Smooth muscle cell of the brain vasculature (primary cell): ENCODE measurements around the gene PIGL.
"Not testable (repeated sequence)": the region's sequence is repeated elsewhere in the genome, so short reads cannot be mapped to it uniquely, and the experiment has no call there.

Experiments used
- DNase-seq: peaks from one replicate; pipeline ENCODE4 v3.0.0-alpha.2; 2012; ENCODE audit warnings: low read depth, low spot score

PIGL gene

DNA sequence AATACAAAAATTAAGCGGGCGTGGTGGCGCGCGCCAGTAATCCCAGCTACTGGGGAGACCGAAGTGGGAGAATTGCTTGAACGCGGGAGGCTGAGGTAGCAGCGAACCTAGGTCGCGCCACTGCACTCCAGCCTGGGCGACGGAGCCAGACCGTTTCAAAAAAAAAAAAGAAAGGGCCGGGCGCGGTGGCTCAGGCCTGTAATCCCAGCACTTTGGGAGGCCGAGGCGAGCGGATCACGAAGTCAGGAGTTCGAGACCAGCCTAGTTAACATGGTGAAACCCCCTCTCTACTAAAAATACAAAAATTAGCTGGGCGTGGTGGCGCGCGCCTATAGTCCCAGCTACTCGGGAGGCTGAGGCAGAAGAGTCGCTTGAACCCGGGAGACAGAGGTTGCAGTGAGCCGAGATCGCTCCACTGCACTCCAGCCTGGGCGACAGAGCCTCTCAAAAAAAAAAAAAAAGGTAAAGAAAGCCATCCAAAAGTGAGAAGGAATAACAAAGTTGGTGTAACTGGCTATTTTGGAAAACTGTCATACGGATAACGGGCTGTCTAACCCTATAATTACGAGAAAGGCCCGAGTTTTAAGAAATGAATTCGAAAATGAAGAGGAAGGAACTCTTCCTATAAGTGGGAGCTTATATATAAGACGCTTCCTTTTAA lies 539 bp upstream of the PIGL start:
- DNase-seq, result not testable (repeated sequence)

DNA sequence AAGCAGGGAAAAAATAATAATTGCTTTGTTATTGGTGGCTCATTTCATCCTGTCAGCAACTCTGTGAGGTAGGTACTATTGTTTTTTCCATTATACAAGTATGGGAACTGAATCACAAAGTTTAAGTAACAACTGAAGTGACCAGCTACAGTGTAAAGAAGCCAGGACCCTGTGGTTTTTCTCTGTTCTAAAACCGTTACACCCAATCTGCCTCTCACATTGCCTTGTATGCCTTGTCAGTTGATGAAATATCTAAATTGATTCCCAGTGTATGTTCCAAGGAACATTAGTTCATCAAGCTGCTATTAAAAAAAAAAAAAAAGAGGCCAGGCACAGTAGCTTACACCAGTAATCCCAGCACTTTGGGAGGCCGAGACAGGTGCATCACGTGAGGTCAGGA lies 5.4 kb downstream of the PIGL start:
- no peak for DNase-seq

DNA sequence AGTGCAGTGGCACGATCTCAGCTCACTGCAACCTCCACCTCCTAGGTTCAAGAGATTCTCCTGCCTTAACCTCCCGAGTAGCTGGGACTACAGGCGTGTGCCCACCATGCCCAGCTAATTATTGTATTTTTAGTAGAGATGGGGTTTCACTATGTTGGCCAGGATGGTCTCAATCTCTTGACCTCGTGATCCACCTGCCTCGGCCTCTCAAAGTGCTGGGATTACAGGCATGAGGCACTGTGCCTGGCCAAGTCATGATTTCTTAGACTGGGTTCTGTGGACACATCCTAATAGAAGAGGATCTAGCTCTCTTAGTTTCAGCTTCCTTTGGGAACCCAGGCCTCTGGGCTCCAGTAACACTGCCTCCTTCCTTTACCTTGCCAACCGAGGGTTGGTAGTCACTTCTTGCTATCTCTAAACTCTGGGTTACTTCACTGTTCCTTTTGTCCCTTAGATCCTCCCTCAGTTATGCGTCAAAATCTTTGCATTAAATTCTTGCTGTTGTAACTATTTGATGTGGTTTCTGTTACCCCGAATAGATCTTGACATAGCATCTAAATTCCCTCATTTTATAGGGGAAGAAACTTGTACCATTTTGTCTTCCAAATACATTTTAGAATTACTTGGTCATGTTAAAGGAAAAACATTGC lies 13.0 kb downstream of the PIGL start:
- DNase-seq, result not testable (repeated sequence)

DNA sequence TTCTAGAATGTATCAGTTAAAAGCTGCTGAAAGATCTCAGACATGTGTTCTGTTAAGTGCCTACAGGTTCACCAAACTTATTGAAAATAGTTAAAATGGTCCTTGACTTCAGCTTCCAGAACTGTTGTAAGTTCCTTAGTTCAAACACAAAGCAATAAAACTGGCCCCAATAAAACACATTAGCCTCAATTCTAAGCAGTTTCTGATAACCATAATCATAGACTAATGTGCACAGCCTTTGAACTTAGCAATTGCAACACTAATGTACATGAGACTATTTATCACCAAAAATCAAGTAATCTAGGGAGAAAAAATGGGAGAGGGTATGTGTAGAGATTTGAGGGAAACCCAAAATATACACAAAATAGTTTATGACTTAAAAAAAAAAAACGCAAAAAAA lies 15.4 kb downstream of the PIGL start:
- no peak for DNase-seq

DNA sequence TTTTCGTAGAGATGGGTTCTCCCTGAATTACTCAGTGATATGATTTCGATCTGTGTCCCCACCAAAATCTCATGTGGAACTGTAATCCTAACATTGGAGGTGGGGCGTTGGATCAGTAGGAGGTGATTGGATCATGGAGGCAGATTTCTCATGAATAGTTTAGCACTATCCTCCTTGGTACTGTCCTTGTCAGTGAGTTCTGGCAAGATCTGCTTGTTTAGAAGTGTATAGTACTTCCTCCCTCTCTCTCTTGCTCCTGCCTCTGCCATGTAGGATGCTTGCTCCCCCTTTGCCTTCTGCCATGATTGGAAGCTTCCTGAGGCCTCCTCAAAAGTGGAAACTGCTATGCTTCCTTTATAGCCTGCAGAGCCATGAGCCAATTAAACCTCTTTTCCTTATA lies 22.9 kb downstream of the PIGL start:
- no peak for DNase-seq

DNA sequence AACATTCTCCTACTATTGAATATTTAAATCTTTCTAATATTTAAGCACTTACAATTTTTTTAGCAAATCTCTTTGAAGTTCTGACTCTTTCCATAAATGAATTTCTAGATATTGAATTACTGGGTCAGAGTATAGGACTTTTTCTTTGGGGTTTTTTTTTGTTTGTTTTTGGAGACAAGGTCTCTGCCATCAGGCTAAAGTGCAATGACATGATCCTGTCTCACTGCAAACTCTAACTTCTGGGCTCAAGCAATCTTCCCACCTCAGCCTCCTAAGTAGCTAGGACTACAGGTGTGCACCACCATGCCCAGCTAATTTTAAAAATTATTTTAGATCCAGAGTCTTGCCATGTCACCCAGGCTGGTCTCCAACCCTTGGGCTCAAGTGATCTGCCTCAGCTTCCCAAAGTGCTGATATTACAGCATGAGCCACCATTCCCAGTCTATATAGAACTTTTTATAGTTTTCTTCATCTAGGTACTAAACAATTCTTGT lies 24.9 kb downstream of the PIGL start:
- no peak for DNase-seq

DNA sequence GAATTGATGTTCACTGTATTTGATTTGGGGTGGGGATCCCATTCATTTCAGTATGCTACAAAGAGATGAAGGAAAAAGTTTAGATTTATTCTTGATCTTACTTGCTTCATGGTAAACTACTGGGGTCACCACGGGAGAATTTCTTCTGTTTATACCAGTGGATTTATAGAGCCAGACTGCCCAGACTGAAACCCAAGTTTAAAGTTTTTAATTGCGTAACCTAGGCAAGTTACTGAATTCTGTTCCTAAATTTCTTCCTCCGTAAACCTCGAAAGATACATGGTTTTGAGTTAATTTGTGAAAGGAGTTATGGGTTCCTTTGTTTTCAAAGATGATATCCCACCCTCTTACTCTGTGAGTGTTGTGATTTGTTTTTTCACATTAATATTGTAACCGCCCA lies 26.4 kb downstream of the PIGL start:
- DNase-seq, result no peak

DNA sequence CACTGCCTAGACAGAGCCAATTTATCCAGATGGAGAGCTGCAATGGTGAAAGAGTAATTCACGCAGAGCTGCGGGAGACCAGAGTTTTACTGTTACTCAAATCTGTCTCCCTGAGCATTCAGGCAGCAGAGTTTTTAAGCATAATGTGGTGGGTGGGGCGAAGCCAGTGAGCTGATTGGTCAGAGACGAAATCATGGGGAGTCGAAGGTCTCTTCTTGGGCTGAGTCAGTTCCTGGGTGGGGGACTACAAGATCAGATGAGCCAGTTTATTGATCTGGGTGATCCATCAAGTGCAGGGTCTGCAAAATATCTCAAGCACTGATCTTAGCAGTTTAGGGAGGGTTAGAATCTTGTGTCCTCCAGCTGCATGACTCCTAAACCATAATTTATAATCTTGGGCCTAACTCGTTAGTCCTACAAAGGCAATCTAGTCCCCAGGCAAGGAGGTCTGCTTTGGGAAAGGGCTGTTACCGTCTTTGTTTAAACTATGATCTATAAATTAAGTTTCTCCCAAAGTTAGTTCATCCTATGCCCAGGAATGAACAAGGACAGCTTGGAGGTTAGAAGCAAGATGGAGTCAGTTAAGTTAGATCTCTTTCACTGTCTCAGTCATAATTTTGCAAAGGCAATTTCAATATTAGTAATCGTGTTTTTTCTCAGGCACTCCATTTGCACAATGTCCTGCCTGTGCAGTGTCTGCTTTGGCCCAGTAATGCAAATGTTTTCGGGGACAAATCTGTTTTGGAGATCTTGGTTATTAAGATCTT lies 27.0 kb downstream of the PIGL start:
- no peak for DNase-seq

DNA sequence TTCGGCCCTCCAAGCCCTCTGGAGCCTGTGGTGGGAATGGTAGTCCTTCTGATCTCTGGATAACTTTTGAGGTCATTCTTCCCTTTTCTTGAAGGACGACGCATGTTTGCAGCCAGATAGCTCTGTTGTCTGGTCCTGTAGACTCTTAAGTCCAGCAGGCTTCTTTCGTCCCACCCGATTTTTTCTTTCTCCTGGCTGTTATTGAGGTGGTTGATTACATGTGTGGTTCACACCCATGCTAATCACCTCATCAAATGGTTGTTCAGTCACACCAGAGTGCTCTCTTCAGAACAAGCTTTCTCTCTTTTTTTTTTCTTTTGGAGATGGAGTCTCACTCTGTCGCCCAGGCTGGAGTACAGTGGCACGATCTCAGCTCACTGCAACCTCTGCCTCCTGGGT lies 30.6 kb downstream of the PIGL start:
- DNase-seq, result no peak

DNA sequence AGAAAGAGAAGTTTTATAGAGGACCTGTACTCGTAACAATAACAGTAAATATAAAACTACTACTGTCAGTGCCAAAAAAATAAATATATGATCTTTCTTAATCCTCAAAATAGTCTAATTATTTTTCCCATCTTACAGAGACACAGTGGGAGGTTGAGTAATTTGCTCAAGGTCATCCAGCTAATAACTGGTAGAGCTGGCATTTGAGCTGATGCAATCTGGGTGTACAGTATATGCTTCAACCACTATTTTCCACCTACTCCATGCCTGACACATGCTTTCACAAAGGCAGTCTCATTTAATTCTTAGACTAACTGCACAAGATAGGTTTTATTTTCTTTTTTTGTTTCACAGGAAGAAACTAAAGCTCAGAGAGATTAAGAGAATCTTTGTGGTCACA lies 33.6 kb downstream of the PIGL start:
- no peak for DNase-seq

DNA sequence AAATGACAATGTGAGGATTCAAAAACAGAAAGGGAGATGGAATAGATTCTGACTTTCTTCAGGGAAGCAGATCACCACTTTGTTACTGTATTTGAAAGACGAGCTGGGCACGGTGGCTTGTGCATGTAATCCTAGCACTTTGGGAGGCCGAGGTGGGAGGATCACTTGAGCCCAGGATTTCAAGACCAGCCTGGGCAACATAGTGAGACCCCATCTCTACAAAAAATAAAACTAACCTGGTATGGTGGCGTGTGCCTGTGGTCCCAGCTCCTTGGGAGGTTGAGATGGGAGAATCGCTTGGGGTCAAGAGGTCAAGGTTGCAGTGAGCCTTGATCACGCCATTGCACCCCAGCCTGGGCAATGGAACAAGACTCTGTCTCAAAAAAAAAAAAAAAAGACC lies 34.0 kb downstream of the PIGL start:
- no peak for DNase-seq

DNA sequence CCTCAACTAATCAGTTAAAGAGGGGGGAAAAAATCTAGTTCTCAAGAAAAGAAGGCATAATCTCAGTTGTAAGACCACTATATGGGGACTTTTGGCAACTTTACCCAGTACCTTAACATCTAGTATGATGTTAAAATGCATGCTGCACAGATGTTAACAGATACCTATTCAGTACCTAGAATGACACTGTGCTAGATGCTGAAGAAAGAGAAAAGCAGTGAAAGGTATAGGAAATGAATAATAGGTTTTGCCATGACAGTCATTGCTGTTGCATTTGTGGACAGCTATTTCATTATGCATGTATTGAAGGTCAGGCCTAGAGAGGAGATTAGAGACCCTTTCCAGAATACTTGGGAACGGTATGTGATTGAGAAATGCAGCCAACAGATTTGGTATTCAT lies 34.5 kb downstream of the PIGL start:
- DNase-seq, result no peak

DNA sequence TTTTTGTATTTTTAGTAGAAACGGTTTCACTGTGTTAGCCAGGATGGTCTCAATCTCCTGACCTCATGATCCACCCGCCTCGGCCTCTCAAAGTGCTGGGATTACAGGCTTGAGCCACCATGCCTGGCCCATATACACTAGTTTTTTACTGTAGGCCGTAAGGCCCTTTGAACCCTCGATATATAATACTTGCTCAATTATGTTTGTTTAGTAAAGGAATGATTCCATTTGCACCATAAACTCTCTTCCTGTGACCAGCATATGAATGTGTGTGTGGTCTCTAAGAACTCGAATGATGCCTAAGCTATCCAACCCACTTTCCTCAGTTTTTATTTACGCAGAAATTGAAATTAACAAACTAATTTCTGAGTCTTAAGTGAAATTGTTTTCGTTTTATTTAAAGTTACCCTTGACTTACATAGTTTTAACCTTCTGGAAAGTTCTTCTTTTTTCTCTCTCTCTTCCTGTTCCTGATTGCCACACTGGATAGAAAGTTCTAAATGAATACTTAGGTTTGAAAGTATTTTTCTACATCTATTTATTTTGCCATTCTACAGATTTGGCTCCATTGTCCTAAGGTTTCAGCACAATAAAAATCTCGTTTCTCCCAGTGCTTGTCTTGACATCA lies 37.9 kb downstream of the PIGL start:
- no peak for DNase-seq

DNA sequence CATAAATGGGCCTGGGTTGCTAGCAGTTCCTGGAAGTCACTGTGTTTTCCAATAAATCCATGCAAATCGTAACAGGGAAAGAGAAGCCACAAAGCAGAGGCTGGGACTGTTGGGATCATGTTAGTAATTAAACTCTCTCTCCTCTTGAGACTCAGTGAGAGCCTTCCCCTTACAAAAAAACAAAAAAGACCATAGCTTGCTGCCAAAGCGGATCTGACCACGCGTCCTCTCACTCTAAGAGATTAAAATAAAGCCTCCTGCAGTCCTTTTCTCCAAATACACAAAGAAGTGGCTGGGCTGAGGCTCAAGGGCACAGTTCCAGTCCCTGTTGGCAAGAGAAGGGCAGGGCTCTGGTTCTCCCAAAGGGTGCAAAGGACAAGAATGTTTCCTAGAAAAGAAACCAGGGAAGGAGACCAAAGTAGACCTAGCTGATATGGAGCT lies 38.5 kb downstream of the PIGL start:
- DNase-seq, result no peak

DNA sequence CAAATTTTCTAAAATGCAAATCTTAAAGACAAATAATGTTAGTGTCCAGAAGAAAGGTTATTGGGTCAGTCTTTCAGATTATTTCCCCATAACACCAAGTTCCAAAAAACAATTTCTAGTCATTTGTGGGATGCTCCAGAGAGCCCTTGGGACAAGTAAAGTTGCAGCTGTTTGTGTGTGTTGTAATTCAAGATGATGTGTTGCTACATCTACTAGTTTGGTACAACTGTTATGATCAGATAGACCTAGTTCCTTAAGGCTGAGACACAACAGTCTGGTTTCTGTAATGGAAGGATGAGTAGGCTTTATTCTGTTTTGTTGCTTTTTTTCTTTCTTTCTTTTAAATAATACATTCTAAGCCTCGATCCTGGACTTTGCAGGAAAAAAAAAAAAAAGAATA lies 41.9 kb downstream of the PIGL start:
- no peak for DNase-seq

DNA sequence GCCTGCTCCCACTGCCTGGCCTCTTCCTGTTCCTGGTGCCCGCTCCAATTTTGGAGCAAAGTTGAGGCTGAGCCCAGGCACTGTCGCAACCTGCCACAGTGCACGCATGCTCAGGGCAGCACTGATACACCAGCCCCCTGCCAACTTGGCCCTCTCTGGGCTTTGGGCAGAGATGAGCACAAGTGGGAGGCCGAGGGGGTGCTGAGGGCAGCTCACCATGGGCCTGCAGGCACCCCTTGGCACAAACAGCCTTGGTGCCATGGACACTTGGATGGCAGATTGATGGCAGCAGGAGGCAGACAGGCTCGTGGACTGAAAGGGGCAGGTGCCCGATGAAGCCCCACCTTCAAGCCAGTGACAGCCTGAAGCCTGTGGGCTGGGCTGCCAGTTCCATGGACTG lies 42.9 kb downstream of the PIGL start:
- no peak for DNase-seq

DNA sequence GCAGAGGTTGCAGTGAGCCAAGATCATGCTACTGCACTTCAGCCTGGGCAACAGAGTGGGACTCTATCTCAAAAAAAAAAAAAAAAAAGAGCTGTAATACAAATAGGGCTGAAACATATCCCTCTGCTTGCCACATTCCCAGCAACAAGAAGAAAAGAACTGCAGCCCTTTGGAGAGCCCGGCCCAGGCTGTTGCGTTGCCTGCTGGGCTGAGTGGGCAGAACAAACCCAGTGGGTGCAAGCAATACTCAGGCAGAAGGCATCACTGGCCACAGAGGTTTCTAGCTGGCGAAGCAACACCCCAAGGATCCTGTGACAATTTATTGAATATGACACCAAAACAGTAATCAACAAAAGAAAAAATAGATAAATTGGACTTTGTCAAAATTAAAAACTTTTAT lies 44.0 kb downstream of the PIGL start:
- no peak for DNase-seq

DNA sequence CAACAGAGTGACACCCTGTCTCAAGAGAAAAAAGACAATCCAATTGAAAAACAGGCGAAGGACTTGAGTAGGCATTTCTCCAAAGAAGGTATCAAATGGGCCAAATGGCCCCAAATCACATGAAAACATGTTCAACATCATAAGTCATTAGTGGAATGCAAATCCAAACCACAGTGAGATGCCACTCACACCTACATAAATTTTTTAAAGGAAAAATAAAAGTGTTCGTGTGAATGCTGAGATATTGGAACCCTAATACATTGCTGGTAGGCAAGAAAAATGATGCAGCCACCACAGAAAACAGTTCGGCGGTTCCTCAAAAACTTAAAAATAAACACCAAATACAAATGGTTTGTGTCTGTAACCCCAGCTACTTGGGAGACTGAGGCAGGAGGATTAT lies 45.2 kb downstream of the PIGL start:
- DNase-seq, result no peak

DNA sequence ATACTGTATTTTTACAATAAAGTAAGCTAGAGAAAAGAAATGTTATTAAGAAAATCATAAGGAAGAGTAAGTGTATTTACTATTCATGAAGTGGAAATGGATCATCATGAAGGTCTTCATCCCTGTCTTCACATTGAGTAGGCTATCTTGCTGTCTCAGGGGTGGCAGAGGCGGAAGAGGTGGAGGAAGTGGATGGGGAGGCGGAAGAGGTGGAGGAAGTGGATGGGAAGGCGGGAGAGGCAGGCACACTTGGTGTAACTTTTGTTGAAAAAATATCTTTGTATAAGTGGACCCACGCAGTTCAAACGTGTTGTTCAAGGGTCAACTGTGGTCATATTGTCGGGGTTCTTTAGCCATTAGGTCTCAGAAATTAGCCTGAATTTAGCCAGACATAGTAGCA lies 50.2 kb downstream of the PIGL start:
- DNase-seq, result no peak

DNA sequence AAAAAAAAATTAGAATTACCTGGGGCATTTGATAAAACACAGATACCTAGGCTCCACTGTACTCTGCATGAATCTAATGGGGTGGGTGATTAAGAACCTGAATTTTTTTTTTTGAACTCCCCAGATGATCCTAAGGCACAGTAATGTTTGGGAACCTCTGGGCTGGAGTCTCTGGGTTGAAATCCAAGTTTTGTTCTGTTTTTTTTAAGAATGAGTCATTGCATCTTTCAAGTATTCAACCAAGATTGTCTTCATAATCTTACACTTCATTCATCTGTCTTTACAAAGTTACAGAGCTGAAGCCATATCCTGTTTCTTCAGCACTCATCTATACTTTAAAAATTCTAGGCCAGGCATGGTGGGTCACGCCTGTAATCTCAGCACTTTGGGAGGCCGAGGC lies 52.6 kb downstream of the PIGL start:
- DNase-seq, result no peak

DNA sequence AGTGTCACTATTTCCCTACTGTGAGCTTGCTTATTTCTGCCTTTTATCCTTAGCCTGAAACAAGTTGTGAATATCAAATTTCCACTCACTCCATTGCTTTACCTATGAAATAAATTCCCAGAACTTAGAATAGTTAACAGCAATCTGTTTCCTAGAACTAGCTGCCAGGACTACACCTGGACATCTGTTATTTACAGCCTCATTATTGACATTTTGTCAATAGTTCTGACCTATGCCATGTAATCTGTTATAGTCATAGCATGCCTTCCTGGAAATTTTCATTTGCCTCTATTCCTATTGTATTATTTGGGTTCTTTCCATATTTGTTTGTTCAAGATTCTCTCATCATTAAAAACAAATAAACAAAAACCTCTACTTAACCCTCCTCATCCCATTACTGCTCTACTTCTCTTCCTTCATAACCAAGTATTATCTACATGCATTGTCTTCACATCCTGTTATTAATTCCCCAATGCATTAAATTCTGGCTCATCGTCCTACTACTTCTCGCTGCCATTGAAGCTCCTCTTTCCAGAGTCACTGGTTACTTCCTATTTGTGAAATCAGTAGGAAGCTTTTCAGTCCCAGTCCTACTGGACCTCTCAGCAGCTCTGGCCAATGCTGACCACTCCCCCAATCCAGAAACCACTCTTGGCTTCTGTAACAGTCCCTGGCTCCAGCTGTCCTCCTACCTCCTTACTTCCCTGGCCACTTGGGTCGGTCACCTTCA lies 55.3 kb downstream of the PIGL start:
- no peak for DNase-seq

DNA sequence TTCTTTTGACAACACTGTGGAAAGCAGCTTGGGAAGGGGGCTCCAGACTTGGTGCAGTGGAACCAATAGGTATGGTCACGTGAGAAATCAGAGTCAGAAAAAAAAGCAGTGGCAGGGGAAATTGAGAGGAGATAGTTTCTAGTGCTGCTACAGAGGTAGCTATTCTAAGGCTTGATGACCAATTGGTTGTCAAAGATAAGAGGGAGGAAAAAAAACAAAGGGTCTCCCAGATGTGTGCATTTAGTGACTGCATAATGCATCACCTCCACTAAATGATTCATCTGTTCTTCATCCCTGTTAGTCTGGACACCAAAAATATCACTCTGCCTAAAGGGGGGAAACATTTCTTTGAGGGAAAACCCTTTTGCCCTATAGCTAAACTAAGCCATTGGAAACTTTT lies 56.5 kb downstream of the PIGL start:
- no peak for DNase-seq
